Cardiac fibroblast (primary cell): ENCODE results near the gene EPB41L4A.

ENCODE experiments used
- DNase-seq, 2 donors: peaks; one replicate each; pipeline versions ENCODE4 v3.0.0 to v3.0.0-alpha.2; 2010; ENCODE audit warnings: low read depth in 2 of 2
- H3K4me3 ChIP-seq, 2 donors: replicated peaks in 1 of 2; 1 replicate in 1 of 2; 2 replicates in 1 of 2; pipeline ENCODE4 v1.5.1; 2011; ENCODE audit warnings: low read depth in 2 of 2, low read length in 2 of 2, mild to moderate bottlenecking in 2 of 2, moderate library complexity in 1 of 2
- CTCF ChIP-seq: IDR thresholded peaks from one replicate; pipeline ENCODE4 v1.5.1; 2011; ENCODE audit warnings: low read depth, mild to moderate bottlenecking, low read length, inconsistent platforms

Gene EPB41L4A

GRCh38 chr5:112116371-112116770, 302.7 kb downstream of the EPB41L4A start:
- no peak for TF ChIP-seq CTCF
- H3K4me3 ChIP-seq: no peak overlapping the region
- peak in 1 of 2 donors; percentile 12 for DNase-seq

GRCh38 chr5:112113565-112113964, 305.5 kb downstream of the EPB41L4A start:
- no peak overlapping the region for H3K4me3 ChIP-seq
- TF ChIP-seq CTCF: no peak
- DNase-seq: no peak
